HepG2 (cell line): ENCODE results near the gene NTMT1. TPM values are rescaled to one million over a fixed set of nuclear protein-coding genes. Genes with fewer than 3 reads are reported as not detected.

Source experiments
- ATF1 ChIP-seq: IDR thresholded peaks from 2 replicates; pipeline ENCODE4 v1.6.1; 2016; ENCODE audit warnings: mild to moderate bottlenecking, control low read depth
- ATRX ChIP-seq: sonication (generic); formaldehyde crosslinking; IDR thresholded peaks from 2 replicates; pipeline ENCODE4 v1.4.0; 2020; ENCODE audit warnings: missing genetic modification reagents, borderline replicate concordance
- CHCHD3 ChIP-seq: sonication (generic); formaldehyde crosslinking; IDR thresholded peaks from 2 replicates; pipeline ENCODE4 v1.8.0; 2022; ENCODE audit warnings: mild to moderate bottlenecking, missing genetic modification reagents, moderate library complexity
- ETS1 ChIP-seq: sonication (generic); formaldehyde crosslinking; IDR thresholded peaks from 2 replicates; pipeline ENCODE4 v1.4.0; 2020; ENCODE audit warnings: missing genetic modification reagents
- FOXA3 ChIP-seq: IDR thresholded peaks from 2 replicates; pipeline ENCODE4 v1.6.1; 2016; ENCODE audit warnings: missing genetic modification reagents, missing compliant biosample characterization
- KDM6A ChIP-seq: IDR thresholded peaks from 2 replicates; pipeline ENCODE4 v1.6.1; 2016; ENCODE audit warnings: low read depth
- MTF1 ChIP-seq: sonication (generic); formaldehyde crosslinking; IDR thresholded peaks from 2 replicates; pipeline ENCODE4 v1.5.0; 2020; ENCODE audit warnings: missing genetic modification reagents
- SOX13 ChIP-seq, 3 experiments: fragments of 450-650 bp in 1 of 3; sonication (generic) in 1 of 3; formaldehyde crosslinking in 1 of 3; IDR thresholded peaks in 2 of 3; conservative IDR thresholded peaks in 1 of 3; 2 replicates each; pipeline versions ENCODE4 v1.5.0 to v1.6.1; 2016 to 2020; ENCODE audit warnings: antibody characterized with exemption in 1 of 3, mild to moderate bottlenecking in 1 of 3, missing compliant biosample characterization in 1 of 3, missing genetic modification reagents in 1 of 3, moderate library complexity in 1 of 3
- ZNF430 ChIP-seq: sonication (generic); formaldehyde crosslinking; IDR thresholded peaks from 2 replicates; pipeline ENCODE4 v1.9.0; 2021; ENCODE audit warnings: mild to moderate bottlenecking, missing genetic modification reagents
- ZNF503 ChIP-seq: sonication (generic); formaldehyde crosslinking; IDR thresholded peaks from 2 replicates; pipeline ENCODE4 v1.4.0; 2020; ENCODE audit warnings: missing genetic modification reagents
- ZNF558 ChIP-seq: sonication (generic); formaldehyde crosslinking; IDR thresholded peaks from 2 replicates; pipeline ENCODE4 v1.9.0; 2022; ENCODE audit warnings: mild to moderate bottlenecking, missing genetic modification reagents, borderline replicate concordance
- ZNF569 ChIP-seq: sonication (generic); formaldehyde crosslinking; IDR thresholded peaks from 2 replicates; pipeline ENCODE4 v1.5.0; 2020; ENCODE audit warnings: mild to moderate bottlenecking, missing genetic modification reagents, moderate library complexity, borderline replicate concordance
- ZNF709 ChIP-seq: sonication (generic); formaldehyde crosslinking; IDR thresholded peaks from 2 replicates; pipeline ENCODE4 v1.5.0; 2020; ENCODE audit warnings: mild to moderate bottlenecking, missing genetic modification reagents
- ZNF770 ChIP-seq: sonication (generic); formaldehyde crosslinking; IDR thresholded peaks from 2 replicates; pipeline ENCODE4 v1.5.0; 2020; ENCODE audit warnings: mild to moderate bottlenecking, missing genetic modification reagents
- ZNF816 ChIP-seq: sonication (generic); formaldehyde crosslinking; IDR thresholded peaks from 2 replicates; pipeline ENCODE4 v1.8.0; 2022; ENCODE audit warnings: missing genetic modification reagents, mild to moderate bottlenecking, borderline replicate concordance
- polyA plus RNA-seq, 8 experiments: library from polyadenylated mRNA; depleted of rRNA in 3 of 8; stranded (reverse) in 7 of 8; unstranded in 1 of 8; fragments of >200 nt; fragmentation: Illumina TruSeq in 4 of 8; extraction: Trizol in 4 of 8; gene quantifications; 2 replicates each; pipeline versions ENCODE4 v1.2.1 to v1.2.3, GENCODE V29; 2011 to 2016; ENCODE audit warnings: low read depth in 4 of 8, missing spikeins in 1 of 8, mixed read lengths in 1 of 8; ENCODE audit not compliant: insufficient read depth in 1 of 8
- total RNA-seq, 5 experiments: library from RNA; depleted of rRNA; stranded (reverse); fragments of >200 nt; fragmentation: Illumina TruSeq; extraction: Trizol; gene quantifications; 2 replicates each; pipeline ENCODE4 v1.2.3, GENCODE V29; 2016; ENCODE audit warnings: low read depth in 1 of 5

Gene NTMT1
- total and polyA plus RNA-seq, 2 of the 13 experiments (the other 11 are each of a cell fraction or from before 2014, with no cell fraction given) = 49.1 to 53.8 TPM

GRCh38 chr9:129626625-129627284 is 792 bp downstream of the NTMT1 start (continued):
- TF ChIP-seq ZNF430 (CRISPR knock-in tag) = peak; percentile 24; the same call in 1 of the 2 replicates
- no peak for TF ChIP-seq ZNF558 (CRISPR knock-in tag)
- no peak for TF ChIP-seq SOX13 (IDR thresholded peaks at IDR 0.05)
- 0 out of 4 replicates have a peak, but pooled peaks of 1 of the 2 experiments have one; percentile 10 for TF ChIP-seq SOX13 (CRISPR knock-in tag; conservative IDR thresholded peaks at IDR 0.05 in 1 of 2, IDR thresholded peaks at IDR 0.05 in 1 of 2)
- 0 out of 2 replicates have a peak, but pooled peaks have one; percentile 8 for TF ChIP-seq FOXA3 (CRISPR knock-in tag)
- no peak for TF ChIP-seq CHCHD3 (CRISPR knock-in tag)
- TF ChIP-seq KDM6A (CRISPR knock-in tag) = 0 out of 2 replicates have a peak, but pooled peaks have one; percentile 33
- TF ChIP-seq ZNF816 (CRISPR knock-in tag) = peak; percentile 34; the same call in 1 of the 2 replicates
- TF ChIP-seq ZNF709 (CRISPR knock-in tag) = 0 out of 2 replicates have a peak, but pooled peaks have one; percentile 47
- 0 out of 2 replicates have a peak, but pooled peaks have one; percentile 23 for TF ChIP-seq ZNF503 (CRISPR knock-in tag)
- no peak for TF ChIP-seq MTF1 (CRISPR knock-in tag)
- no peak for TF ChIP-seq ZNF569 (CRISPR knock-in tag)
- TF ChIP-seq ATRX (CRISPR knock-in tag) = no peak
- 0 out of 2 replicates have a peak, but pooled peaks have one; percentile 2 for TF ChIP-seq ATF1
- TF ChIP-seq ETS1 (CRISPR knock-in tag) = 0 out of 2 replicates have a peak, but pooled peaks have one; percentile 73
- no peak; the same call in 1 of the 2 replicates for TF ChIP-seq ZNF770 (CRISPR knock-in tag)
